Chondrocyte (in vitro differentiated cells): Measurements from ENCODE around the gene AUTS2. TPM values are rescaled to one million over a fixed set of nuclear protein-coding genes. Genes with fewer than 3 reads are reported as not detected.

ENCODE experiments used
- DNase-seq: peaks from one replicate; pipeline ENCODE4 v3.0.0; 2021; ENCODE audit warnings: mixed read lengths, low spot score
- H3K27ac Mint-ChIP-seq: one replicate; pipeline ENCODE4 v1.8.0; 2021; ENCODE audit warnings: mild to moderate bottlenecking, moderate library complexity, mixed read lengths; ENCODE audit not compliant: unreplicated experiment
- H3K27me3 Mint-ChIP-seq: 2 replicates; pipeline ENCODE4 v1.8.0; 2021; ENCODE audit warnings: low read depth, mixed read lengths
- H3K36me3 Mint-ChIP-seq: 2 replicates; pipeline ENCODE4 v1.8.0; 2021; ENCODE audit warnings: low read depth, mixed read lengths
- H3K4me1 Mint-ChIP-seq: 2 replicates; pipeline ENCODE4 v1.8.0; 2021; ENCODE audit warnings: low read depth, mild to moderate bottlenecking, mixed read lengths
- H3K4me3 Mint-ChIP-seq: one replicate; pipeline ENCODE4 v1.8.0; 2021; ENCODE audit warnings: mild to moderate bottlenecking, moderate library complexity, mixed read lengths; ENCODE audit not compliant: unreplicated experiment
- H3K9me3 Mint-ChIP-seq: 2 replicates; pipeline ENCODE4 v1.8.0; 2021; ENCODE audit warnings: low read depth, mixed read lengths
- total RNA-seq: library from RNA; stranded (reverse); gene quantifications from 3 replicates; pipeline ENCODE4 v1.2.1, GENCODE V29; 2021
- TF ChIP-seq, protein P1 (sequence below): fragments of 200-600 bp; sonication (generic); IDR thresholded peaks from 2 replicates; pipeline ENCODE4 v1.5.0; 2021; ENCODE audit warnings: antibody characterized with exemption, mild to moderate bottlenecking, moderate library complexity

AUTS2 gene
- total RNA-seq, 1 donor from 2014 or later, result 31.5 TPM

DNA sequence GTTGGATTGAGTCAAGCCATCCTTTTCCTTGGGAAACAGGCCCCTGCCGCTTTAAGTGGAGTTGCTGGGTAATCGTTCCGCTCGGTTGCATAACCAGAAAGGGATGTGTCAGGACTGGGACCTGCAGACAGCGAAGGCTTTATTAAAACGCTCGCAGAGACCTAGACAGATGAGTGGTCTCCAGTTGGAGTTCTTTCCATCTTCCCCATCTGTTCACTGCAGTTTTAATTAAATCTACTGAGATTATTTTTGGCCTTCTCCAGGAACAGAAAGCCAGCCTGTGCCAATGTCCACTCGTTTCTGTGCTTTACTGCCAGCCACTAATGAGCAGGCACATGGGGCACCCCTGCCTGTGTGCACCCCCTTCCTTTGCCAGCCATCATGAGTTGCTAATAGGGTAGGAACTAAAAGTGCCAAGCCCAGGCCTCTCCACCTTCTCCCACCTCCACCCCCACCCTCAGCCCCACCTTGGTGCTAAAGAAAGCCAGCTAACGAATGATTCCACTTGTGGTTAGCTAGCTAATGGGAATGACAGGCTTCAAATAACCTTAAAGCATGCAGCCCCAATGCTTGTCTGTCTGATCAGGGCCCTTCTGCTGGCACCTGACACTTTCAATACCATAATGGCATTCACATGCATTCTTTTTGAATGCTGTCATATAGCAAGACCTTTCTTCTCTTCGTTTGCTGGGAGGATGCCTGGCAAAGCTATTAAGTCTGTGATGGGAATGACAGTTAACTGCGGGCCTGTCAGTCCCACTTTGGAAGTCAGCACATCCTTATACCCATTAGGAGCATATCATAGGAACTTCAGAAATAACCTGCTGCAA is 976.9 kb downstream of the AUTS2 start:
- H3K4me3 Mint-ChIP-seq, result no peak overlapping the region
- H3K27me3 Mint-ChIP-seq, result no peaks in the 10 kb centered on the region
- TF ChIP-seq, protein P1, sequence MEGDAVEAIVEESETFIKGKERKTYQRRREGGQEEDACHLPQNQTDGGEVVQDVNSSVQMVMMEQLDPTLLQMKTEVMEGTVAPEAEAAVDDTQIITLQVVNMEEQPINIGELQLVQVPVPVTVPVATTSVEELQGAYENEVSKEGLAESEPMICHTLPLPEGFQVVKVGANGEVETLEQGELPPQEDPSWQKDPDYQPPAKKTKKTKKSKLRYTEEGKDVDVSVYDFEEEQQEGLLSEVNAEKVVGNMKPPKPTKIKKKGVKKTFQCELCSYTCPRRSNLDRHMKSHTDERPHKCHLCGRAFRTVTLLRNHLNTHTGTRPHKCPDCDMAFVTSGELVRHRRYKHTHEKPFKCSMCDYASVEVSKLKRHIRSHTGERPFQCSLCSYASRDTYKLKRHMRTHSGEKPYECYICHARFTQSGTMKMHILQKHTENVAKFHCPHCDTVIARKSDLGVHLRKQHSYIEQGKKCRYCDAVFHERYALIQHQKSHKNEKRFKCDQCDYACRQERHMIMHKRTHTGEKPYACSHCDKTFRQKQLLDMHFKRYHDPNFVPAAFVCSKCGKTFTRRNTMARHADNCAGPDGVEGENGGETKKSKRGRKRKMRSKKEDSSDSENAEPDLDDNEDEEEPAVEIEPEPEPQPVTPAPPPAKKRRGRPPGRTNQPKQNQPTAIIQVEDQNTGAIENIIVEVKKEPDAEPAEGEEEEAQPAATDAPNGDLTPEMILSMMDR, result no peak
- H3K9me3 Mint-ChIP-seq, result no peaks in the 10 kb centered on the region
- no peak overlapping the region for H3K27ac Mint-ChIP-seq
- H3K36me3 Mint-ChIP-seq, result no peaks in the 10 kb centered on the region
- DNase-seq, result no peak
- peaks cover 52% of the 10 kb centered on the region for H3K4me1 Mint-ChIP-seq

DNA sequence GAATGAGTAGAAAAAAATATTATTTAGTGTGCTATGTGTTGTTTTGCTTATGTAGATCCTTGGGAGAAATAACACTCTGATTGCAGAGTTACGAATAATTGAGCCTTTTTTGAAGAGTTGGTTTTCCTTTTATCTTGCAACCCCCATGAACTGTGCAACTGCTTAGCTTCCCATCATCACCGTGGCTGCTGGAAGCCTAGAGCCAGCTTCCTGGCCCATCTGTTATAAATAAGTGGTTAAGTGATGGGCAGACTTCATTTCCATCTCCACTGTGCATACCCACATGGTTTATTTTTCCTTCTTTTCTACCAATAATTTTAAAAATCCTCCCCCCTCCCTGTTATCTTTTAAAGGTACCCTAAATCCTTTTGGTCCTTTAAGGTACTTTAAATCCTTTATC is 978.8 kb downstream of the AUTS2 start:
- Mint-ChIP-seq H3K9me3 (no peaks in the 10 kb centered on the region), H3K4me1 (peaks cover 45% of the 10 kb centered on the region), H3K27me3 (no peaks in the 10 kb centered on the region), H3K36me3 (no peaks in the 10 kb centered on the region), H3K4me3 (no peak overlapping the region), H3K27ac (no peak overlapping the region)
- TF ChIP-seq, protein P1, result no peak
- DNase-seq, result no peak

DNA sequence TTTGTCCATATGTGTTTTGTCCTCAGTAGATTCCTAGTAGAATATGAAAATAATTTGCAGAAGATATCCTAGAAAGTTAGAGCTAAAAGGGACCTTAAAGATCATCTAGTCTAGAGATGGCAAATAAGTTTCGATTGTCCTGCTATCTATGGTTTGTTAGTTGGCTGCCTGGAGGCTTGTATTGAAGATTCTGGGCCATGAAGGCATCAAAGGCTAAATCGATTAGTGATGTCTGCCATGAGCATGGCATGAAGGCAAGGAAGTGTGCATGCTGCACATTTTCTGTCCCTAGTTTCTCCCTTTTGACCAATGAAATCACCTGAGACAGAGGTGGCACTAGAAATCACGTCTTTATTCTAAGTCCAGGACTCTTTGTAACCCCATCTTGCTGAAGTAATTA is 979.9 kb downstream of the AUTS2 start:
- no peak overlapping the region for H3K4me3 Mint-ChIP-seq
- H3K9me3 Mint-ChIP-seq, result no peaks in the 10 kb centered on the region
- H3K4me1 Mint-ChIP-seq, result peaks cover 54% of the 10 kb centered on the region
- no peaks in the 10 kb centered on the region for H3K36me3 Mint-ChIP-seq
- H3K27ac Mint-ChIP-seq, result no peak overlapping the region
- H3K27me3 Mint-ChIP-seq, result no peaks in the 10 kb centered on the region
- TF ChIP-seq, protein P1, result no peak
- DNase-seq, result no peak

DNA sequence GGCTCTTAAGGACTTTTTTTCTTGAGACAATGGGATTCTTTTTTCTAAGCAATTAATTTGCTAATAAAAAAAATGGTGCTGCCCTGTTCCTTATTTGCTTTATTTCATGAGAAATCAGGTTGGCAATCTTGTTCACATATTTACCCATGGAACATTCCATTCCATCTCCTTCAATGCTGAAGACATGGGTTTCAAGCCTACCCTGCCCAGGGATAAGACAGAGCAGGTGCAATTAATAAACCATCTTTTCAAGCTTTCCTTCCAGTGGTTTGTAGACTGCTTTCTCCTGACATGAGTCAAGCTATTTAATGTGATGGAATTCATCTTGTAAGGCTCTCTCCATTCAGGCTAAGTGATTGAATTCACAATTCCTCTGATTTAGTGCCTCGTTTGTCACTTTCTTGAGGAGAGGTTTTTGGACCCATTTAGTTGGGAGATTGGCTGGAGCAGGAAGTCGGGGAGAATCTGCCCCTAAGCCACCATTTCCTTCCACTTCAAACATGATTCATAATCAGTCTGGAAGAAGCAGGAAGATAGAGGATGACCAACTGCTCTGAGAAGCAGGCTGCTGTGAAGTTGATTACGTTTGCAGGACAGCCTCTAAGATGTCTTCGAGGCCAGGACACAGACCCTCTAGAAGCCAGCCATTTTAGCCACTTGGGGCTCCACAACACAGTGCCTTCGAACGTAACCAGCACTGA is 981.3 kb downstream of the AUTS2 start:
- peaks cover 59% of the 10 kb centered on the region for H3K4me1 Mint-ChIP-seq
- H3K36me3 Mint-ChIP-seq, result no peaks in the 10 kb centered on the region
- H3K4me3 Mint-ChIP-seq, result no peak overlapping the region
- no peak overlapping the region for H3K27ac Mint-ChIP-seq
- H3K27me3 Mint-ChIP-seq, result no peaks in the 10 kb centered on the region
- H3K9me3 Mint-ChIP-seq, result no peaks in the 10 kb centered on the region
- TF ChIP-seq, protein P1, result no peak
- DNase-seq, result no peak

DNA sequence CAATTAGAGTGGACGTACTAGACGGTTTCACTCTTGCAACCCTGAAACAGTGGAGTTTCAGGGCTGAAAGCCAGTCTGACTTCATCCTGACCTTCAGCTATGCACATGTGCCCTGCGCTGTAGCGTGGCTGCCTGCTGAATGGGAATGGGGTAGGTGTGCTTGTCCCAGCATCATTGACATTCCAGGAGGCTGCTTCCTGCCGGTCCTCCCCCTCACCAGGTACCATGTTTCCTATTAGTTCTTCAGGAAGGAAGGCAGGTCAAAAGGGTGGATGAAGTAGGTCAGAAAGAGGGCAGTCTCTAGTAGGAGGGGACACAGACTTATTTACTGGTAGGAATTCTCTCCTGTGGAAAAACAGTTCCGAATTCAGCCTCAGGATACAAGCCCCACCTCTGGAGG is 981.9 kb downstream of the AUTS2 start:
- H3K27ac Mint-ChIP-seq, result no peak overlapping the region
- DNase-seq, result no peak
- peaks cover 59% of the 10 kb centered on the region for H3K4me1 Mint-ChIP-seq
- TF ChIP-seq, protein P1, result no peak
- no peaks in the 10 kb centered on the region for H3K27me3 Mint-ChIP-seq
- H3K4me3 Mint-ChIP-seq, result no peak overlapping the region
- no peaks in the 10 kb centered on the region for H3K9me3 Mint-ChIP-seq
- no peaks in the 10 kb centered on the region for H3K36me3 Mint-ChIP-seq
